NB4 (cell line): ENCODE results near the gene DDX47.

Source experiments
- CTCF ChIP-seq: IDR thresholded peaks from one replicate; pipeline ENCODE4 v1.5.1; 2012; ENCODE audit warnings: low read depth, low read length
- MAX ChIP-seq: IDR thresholded peaks from 2 replicates; pipeline ENCODE4 v1.6.1; 2011; ENCODE audit warnings: low read depth, low read length
- MYC ChIP-seq: IDR thresholded peaks from 2 replicates; pipeline ENCODE4 v1.6.1; 2011; ENCODE audit warnings: low read depth, low read length
- POLR2A ChIP-seq: IDR thresholded peaks from 2 replicates; pipeline ENCODE4 v1.6.1; 2011; ENCODE audit warnings: mild to moderate bottlenecking; ENCODE audit not compliant: insufficient read length; ENCODE audit errors: extremely low read depth

- TF ChIP-seq MAX (no peak), CTCF (no peak), POLR2A (no peak), MYC (no peak)
Observed at GRCh38 chr12:12810553-12811021, 2.6 kb upstream of the DDX47 start.
